GM10248 (cell line): ENCODE data around the gene NOL4L.

Experiments
- CTCF ChIA-PET: fragments of 300-600 bp; sonication (Branson Sonifier 250); formaldehyde crosslinking; extraction: SDS; loops from one replicate; lab custom pipeline; 2021; ENCODE audit warnings: antibody characterized with exemption; lab: Yijun Ruan, JAX
- POLR2A ChIA-PET: fragments of 350-650 bp; sonication (Branson Sonifier 250); formaldehyde crosslinking; extraction: SDS; loops from one replicate; lab custom pipeline; 2020; ENCODE audit warnings: antibody characterized with exemption; lab: Yijun Ruan, JAX
- DNase-seq: peaks from one replicate; pipeline ENCODE4 v3.0.0; 2012; ENCODE audit errors: extremely low spot score
- TF ChIP-seq, protein P1 (sequence below): IDR thresholded peaks from 2 replicates; pipeline ENCODE4 v1.5.1; 2012; ENCODE audit warnings: mild to moderate bottlenecking, low read depth; ENCODE audit errors: extremely low read depth, missing control alignments, control extremely low read depth

Gene NOL4L

DNA sequence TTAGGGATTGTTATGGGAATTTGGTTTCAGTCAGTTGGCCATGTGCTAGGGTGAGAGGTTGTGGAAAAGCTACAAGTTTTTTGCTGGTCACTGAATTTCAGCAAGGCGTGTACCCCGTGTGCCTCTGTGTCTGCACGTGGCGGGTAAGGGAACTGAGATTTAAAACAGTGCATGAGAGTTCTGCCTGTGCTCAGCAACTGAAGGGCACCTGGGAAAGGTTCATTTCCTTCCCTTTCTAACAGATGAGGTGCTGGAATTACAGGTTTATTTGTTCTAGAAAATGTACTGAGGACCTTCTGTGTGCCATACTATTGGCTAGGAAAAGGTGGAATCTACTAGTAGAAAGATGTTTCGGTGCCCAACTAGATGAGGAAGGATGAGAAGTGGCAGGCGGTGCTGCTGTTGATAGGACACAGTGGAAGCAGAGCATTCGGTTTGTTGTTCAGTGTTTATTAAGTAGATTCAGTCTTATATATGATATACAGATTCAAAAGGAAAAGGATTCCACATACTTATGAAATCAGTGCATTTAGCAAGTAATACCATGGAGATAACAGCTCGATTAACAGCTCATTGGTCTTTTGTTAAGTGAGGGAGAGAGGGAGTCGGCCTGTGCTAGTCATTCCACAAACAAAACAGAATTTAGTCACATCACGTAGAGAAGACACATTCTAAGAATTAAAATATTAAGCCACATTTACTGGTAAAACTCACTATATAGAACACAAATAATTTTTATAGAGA is 142.3 kb downstream of the NOL4L start:
- ChIA-PET POLR2A (no interaction called here), CTCF (interaction anchor here (1.0 to 2.0 kb wide), 5 partner anchors 9 to 23 kb away, joined by 3 to 13 read pairs (median 7); no protein-coding TSS in a partner anchor)
- TF ChIP-seq, protein P1, sequence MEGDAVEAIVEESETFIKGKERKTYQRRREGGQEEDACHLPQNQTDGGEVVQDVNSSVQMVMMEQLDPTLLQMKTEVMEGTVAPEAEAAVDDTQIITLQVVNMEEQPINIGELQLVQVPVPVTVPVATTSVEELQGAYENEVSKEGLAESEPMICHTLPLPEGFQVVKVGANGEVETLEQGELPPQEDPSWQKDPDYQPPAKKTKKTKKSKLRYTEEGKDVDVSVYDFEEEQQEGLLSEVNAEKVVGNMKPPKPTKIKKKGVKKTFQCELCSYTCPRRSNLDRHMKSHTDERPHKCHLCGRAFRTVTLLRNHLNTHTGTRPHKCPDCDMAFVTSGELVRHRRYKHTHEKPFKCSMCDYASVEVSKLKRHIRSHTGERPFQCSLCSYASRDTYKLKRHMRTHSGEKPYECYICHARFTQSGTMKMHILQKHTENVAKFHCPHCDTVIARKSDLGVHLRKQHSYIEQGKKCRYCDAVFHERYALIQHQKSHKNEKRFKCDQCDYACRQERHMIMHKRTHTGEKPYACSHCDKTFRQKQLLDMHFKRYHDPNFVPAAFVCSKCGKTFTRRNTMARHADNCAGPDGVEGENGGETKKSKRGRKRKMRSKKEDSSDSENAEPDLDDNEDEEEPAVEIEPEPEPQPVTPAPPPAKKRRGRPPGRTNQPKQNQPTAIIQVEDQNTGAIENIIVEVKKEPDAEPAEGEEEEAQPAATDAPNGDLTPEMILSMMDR, result no peak
- DNase-seq, result no peak

GRCh38 chr20:32441638-32442037 is 143.5 kb downstream of the NOL4L start:
- POLR2A ChIA-PET, result no interaction called here
- no peak for DNase-seq
- CTCF ChIA-PET, result interaction anchor here (1.1 kb wide), 1 partner anchor 105 kb away, joined by 3 read pairs; no protein-coding TSS in a partner anchor
- TF ChIP-seq, protein P1, result no peak

DNA sequence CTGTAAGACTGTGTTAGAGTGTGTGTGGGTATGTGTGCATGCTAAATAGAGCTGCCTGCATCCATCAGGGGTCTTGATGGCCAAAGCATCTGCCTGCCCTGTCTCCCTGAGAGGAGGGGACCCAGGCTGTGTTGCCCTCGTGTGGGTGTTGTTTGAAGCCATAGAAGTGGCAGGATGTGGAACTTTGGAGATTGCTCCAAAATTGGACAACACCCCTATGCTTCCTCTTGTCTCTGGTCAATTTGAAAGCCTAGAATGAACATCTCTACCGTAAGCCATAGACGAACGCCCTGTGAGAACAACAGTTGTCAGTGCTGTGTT is 144.4 kb downstream of the NOL4L start:
- TF ChIP-seq, protein P1, result no peak
- no peak for DNase-seq
- ChIA-PET POLR2A (no interaction called here), CTCF (interaction anchor here (0.8 to 1.7 kb wide), 4 partner anchors 9 to 237 kb away, joined by 3 to 4 read pairs (median 3); no protein-coding TSS in a partner anchor)

GRCh38 chr20:32440069-32440757 is 144.9 kb downstream of the NOL4L start:
- DNase-seq, result no peak
- ChIA-PET POLR2A (no interaction called here), CTCF (interaction anchor here (0.6 to 1.7 kb wide), 10 partner anchors 9 to 376 kb away, joined by 3 to 7 read pairs (median 3); no protein-coding TSS in a partner anchor)
- TF ChIP-seq, protein P1, result no peak

DNA sequence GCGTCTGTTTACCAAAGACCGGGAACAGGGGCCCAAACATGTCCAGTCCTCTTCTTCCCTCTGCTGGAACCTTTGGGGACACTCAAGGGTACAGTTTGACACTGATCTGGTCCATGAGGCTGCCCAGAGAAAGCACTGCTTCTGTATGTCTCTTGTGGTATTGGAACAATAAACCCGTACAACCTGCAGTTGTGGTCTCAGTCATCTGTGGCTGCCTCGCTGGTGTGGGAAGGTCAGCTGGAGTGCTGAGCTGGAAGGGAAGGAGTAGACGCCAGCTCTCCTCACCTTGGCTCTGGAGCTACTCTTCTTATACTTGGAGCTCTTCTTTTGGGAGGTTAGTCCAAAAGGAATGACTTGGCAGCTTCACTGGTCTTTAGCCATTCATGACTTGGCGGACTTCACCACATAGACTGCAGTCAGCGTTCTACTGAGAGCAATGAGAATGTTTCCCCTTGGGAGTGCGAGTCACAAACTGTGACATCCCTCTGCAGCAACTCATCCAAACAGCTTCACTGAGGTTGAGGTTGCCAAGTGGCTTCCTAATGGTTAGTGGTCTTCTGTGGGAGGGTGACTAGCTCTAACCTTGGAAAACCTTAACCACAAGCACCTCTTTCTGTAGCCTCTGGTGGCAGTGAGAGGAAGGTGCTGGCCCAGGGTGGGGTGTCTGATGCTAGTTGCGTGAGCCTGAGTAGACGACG is 145.9 kb downstream of the NOL4L start:
- TF ChIP-seq, protein P1, result no peak
- no peak for DNase-seq
- ChIA-PET POLR2A (no interaction called here), CTCF (interaction anchor here (1.0 to 1.7 kb wide), 7 partner anchors 10 to 351 kb away, joined by 3 to 7 read pairs (median 3); no protein-coding TSS in a partner anchor)

DNA sequence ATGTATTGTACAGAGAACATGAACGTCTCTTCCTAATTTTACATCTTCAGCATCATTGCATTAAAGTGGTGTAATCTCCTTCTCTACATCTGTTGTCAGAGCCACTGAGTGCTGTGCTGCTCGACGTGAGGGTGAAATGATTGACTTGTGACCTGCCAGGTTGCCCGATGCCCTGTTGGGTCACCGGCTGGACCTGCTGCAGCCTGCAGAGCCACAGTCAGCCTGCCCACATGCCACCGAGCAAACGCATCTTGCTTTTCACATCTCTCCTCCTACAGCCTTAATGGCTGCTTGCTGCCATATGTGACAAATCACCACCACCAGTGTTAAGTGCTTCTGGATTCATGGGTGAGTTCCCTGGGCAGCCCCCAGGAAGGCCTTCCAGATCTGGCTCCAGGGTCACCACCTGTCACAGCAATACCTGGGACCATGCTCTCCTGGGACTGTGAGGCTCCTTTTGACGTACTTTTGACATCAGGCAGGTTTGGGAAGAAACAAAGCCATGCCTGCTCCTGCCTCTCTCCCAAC is 146.7 kb downstream of the NOL4L start:
- POLR2A ChIA-PET, result no interaction called here

More for the DNA sequence above, 146.7 kb downstream of the NOL4L start:
- CTCF ChIA-PET, result no interaction called here
- TF ChIP-seq, protein P1, result no peak
- no peak for DNase-seq
